ENCODE measurements around the gene HMGXB3. TPM values are rescaled to one million over a fixed set of nuclear protein-coding genes. Genes with fewer than 3 reads are reported as not detected.

HMGXB3 gene
- total RNA-seq, 1 donor from 2014 or later: 23.1 TPM

- no peak for DNase-seq (ENCODE audit: low spot score)
- Mint-ChIP-seq H3K27me3 (ENCODE audit: insufficient read depth, low read depth) (no peaks in the 10 kb centered on the region), H3K4me1 (no peaks in the 10 kb centered on the region), H3K27ac (no peak overlapping the region), H3K4me3 (no peak overlapping the region), H3K36me3 (peaks cover 30% of the 10 kb centered on the region), H3K9me3 (no peaks in the 10 kb centered on the region)
- H3K27ac ChIP-seq: no peak overlapping the region
- H3K9ac ChIP-seq: no peak overlapping the region
- H3K36me3 ChIP-seq: peaks cover 28% of the 10 kb centered on the region
- H3K9me3 ChIP-seq (ENCODE audit: low read depth): no peaks in the 10 kb centered on the region
- H3K79me2 ChIP-seq (ENCODE audit: low read depth): peaks cover 10% of the 10 kb centered on the region
- H3F3A ChIP-seq (ENCODE audit: low read depth): no peaks in the 10 kb centered on the region
- H3K4me2 ChIP-seq: no peak overlapping the region
- no peaks in the 10 kb centered on the region for H3K27me3 ChIP-seq
- H3K4me3 ChIP-seq: no peak overlapping the region
- H2AFZ ChIP-seq (replicated peaks): no peak overlapping the region
- H3K4me1 ChIP-seq: no peaks in the 10 kb centered on the region
- TF ChIP-seq EZH2 (IDR thresholded peaks at IDR 0.05) (no peak), CTCF (IDR thresholded peaks at IDR 0.05) (no peak), EZH2phosphoT487 (IDR thresholded peaks at IDR 0.05) (no peak)
- H4K20me1 ChIP-seq (ENCODE audit: low read depth): no peaks in the 10 kb centered on the region
Measured at GRCh38 chr5:150009671-150010387, 9.3 kb downstream of the HMGXB3 start.

- H3K4me3 ChIP-seq: no peak overlapping the region
- no peak for TF ChIP-seq EZH2 (IDR thresholded peaks at IDR 0.05)
- no peak for TF ChIP-seq CTCF (IDR thresholded peaks at IDR 0.05)
- no peak for TF ChIP-seq EZH2phosphoT487 (IDR thresholded peaks at IDR 0.05)
- no peaks in the 10 kb centered on the region for H3K27me3 ChIP-seq
- Mint-ChIP-seq H3K4me3 (no peak overlapping the region), H3K36me3 (peaks cover 49% of the 10 kb centered on the region), H3K27ac (no peak overlapping the region), H3K27me3 (ENCODE audit: insufficient read depth, low read depth) (no peaks in the 10 kb centered on the region), H3K9me3 (peaks cover 10% of the 10 kb centered on the region), H3K4me1 (no peaks in the 10 kb centered on the region)
- DNase-seq (ENCODE audit: low spot score): no peak
- H3K27ac ChIP-seq: no peak overlapping the region
- H3K79me2 ChIP-seq (ENCODE audit: low read depth): no peaks in the 10 kb centered on the region
- no peak overlapping the region for H3K4me2 ChIP-seq
- no peaks in the 10 kb centered on the region for H3K4me1 ChIP-seq
- H3K9me3 ChIP-seq (ENCODE audit: low read depth): no peaks in the 10 kb centered on the region
- no peak overlapping the region for H2AFZ ChIP-seq (replicated peaks)
- H4K20me1 ChIP-seq (ENCODE audit: low read depth): no peaks in the 10 kb centered on the region
- no peak overlapping the region for H3K9ac ChIP-seq
- H3K36me3 ChIP-seq: peaks cover 31% of the 10 kb centered on the region
- no peaks in the 10 kb centered on the region for H3F3A ChIP-seq (ENCODE audit: low read depth)
Measured at GRCh38 chr5:150013931-150014330, 13.4 kb downstream of the HMGXB3 start.

- no peaks in the 10 kb centered on the region for H3K4me1 Mint-ChIP-seq
- Histone ChIP-seq H3K27ac (no peak overlapping the region), H3K4me3 (no peak overlapping the region), H4K20me1 (ENCODE audit: low read depth) (no peaks in the 10 kb centered on the region), H2AFZ (replicated peaks) (no peak overlapping the region), H3F3A (ENCODE audit: low read depth) (no peaks in the 10 kb centered on the region), H3K9me3 (ENCODE audit: low read depth) (no peaks in the 10 kb centered on the region), H3K27me3 (no peaks in the 10 kb centered on the region), H3K4me1 (no peaks in the 10 kb centered on the region), H3K4me2 (no peak overlapping the region), H3K79me2 (ENCODE audit: low read depth) (no peaks in the 10 kb centered on the region), H3K9ac (no peak overlapping the region), H3K36me3 (peaks cover 31% of the 10 kb centered on the region)
- H3K4me3 Mint-ChIP-seq: no peak overlapping the region
- no peaks in the 10 kb centered on the region for H3K27me3 Mint-ChIP-seq (ENCODE audit: insufficient read depth, low read depth)
- TF ChIP-seq EZH2 (IDR thresholded peaks at IDR 0.05) (no peak), CTCF (IDR thresholded peaks at IDR 0.05) (no peak), EZH2phosphoT487 (IDR thresholded peaks at IDR 0.05) (no peak)
- H3K9me3 Mint-ChIP-seq: peaks cover 10% of the 10 kb centered on the region
- H3K27ac Mint-ChIP-seq: no peak overlapping the region
- DNase-seq (ENCODE audit: low spot score): no peak
- H3K36me3 Mint-ChIP-seq: peaks cover 49% of the 10 kb centered on the region
Measured at GRCh38 chr5:150014456-150014855, 13.9 kb downstream of the HMGXB3 start.

Data from neural progenitor cell (in vitro differentiated cells).